HG03039 (cell line): ENCODE results near the gene SCRG1.

Experiments used
- ATAC-seq: cut with Tn5 transposase; IDR thresholded peaks from one replicate; pipeline ENCODE4 v1.9.1; 2021; ENCODE audit warnings: mild to moderate bottlenecking, moderate library complexity; ENCODE audit not compliant: unreplicated experiment

SCRG1 gene

GRCh38 chr4:173411106-173411693, 12.3 kb upstream of the SCRG1 start:
- no peak for ATAC-seq

- ATAC-seq, result no peak
Measured at GRCh38 chr4:173410079-173410478, 11.2 kb upstream of the SCRG1 start.

GRCh38 chr4:173405840-173406606, 7.1 kb upstream of the SCRG1 start:
- ATAC-seq, result peak; percentile 86

GRCh38 chr4:173404296-173404865, 5.5 kb upstream of the SCRG1 start:
- ATAC-seq, result no peak

- no peak for ATAC-seq
Measured at GRCh38 chr4:173403051-173403450, 4.1 kb upstream of the SCRG1 start.

GRCh38 chr4:173401063-173401462, 2.1 kb upstream of the SCRG1 start:
- no peak for ATAC-seq

DNA sequence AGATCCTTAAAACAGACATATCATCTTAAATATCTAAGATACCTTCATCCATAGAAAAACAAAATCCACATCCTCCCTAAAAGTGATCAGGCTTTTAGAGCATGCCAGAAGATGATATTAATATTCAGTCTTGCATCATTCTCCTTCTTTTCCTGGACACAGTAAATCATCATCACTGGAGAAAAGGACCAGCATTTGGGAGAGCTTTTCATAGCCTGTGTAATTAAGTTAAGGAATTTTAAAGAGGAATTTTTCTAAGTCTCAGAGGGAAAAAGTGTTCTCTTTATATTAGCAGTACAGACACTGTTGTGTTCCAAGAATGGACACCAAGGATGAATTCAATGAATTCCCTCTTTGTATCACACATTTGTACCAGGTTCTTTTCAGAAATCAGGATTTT, 696 bp downstream of the SCRG1 start:
- ATAC-seq, result no peak

- no peak for ATAC-seq
Measured at GRCh38 chr4:173397604-173398003, 1.3 kb downstream of the SCRG1 start.

GRCh38 chr4:173391701-173392100, 7.2 kb downstream of the SCRG1 start:
- no peak for ATAC-seq

DNA sequence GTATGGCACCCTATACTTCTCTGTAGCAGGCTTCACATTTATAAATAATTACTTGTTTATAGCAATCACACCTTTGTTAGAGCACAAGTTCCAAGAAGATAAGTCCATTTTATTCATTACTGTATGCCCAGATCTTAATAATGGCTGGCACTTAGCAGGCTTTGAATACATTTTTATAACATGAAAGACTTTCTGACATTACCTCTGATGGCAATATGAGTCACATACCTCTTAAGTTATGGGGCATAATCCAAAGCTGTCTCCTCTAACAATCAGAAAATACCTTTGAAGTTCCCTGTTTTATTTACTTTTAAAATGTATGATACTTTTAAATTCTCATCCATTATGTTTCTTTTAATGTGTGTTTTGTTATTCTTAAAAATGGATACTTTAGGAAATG, 12.2 kb downstream of the SCRG1 start:
- no peak for ATAC-seq

DNA sequence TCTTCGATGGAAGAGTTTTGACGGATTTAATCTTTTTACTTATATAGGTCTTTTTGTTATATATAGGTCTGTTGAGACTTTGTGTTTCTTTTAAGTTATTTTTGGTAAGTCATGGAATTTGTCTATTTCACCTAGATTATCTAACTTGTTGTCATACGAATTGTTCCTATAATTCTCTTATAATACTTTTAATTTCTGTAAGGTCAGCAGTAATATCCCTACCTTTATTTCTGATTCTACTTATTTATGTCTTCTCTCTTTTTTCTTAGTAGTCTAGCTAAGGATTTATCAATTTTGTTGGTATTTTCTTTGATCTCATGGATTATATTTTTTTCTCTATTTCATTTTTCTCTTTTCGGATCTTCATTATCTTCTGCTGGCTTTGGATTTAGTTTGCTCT, 16.6 kb downstream of the SCRG1 start:
- no peak for ATAC-seq

DNA sequence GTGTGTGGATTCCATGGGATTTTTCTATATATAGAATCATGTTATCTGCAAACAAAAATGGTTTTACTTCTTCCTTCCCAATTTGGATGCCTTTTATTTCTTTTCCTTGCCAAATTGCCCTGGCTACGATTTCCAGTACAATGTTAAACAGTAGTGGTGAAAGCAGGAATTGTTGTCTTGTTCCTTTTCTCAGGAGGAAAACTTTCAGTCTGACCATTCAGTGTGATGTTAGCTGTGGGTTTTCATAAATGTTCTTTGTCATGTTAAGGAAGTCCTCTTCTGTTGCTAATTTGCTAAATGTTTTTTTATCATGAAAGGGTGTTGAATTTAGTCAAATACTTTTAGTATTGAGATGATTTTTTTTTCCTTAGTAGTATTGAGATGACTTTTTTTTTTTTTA, 17.3 kb downstream of the SCRG1 start:
- no peak for ATAC-seq

DNA sequence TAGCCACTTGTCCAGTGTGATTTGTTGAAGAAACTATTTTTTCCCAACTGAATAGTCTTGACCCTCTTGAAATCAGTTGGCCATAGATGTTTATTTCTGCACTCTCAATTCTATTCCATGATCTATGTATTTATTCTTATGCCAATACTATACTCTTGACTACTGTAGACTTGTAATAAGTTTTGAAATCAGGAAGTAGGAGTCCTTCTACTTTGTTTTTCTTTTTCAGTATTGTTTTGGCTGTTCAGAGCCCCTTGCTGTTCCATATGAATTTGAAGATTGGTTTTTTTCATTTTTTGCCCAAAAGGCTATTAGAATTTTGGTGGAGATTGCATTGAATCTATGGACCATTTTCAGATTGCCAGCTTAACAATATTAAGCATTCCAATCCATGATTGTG, 17.9 kb downstream of the SCRG1 start:
- ATAC-seq, result no peak

GRCh38 chr4:173379929-173380328, 19.0 kb downstream of the SCRG1 start:
- ATAC-seq, result no peak

- ATAC-seq, result no peak
Measured at GRCh38 chr4:173374588-173374987, 24.3 kb downstream of the SCRG1 start.

- peak; percentile 22 for ATAC-seq
Measured at GRCh38 chr4:173371292-173372192, 27.4 kb downstream of the SCRG1 start.

DNA sequence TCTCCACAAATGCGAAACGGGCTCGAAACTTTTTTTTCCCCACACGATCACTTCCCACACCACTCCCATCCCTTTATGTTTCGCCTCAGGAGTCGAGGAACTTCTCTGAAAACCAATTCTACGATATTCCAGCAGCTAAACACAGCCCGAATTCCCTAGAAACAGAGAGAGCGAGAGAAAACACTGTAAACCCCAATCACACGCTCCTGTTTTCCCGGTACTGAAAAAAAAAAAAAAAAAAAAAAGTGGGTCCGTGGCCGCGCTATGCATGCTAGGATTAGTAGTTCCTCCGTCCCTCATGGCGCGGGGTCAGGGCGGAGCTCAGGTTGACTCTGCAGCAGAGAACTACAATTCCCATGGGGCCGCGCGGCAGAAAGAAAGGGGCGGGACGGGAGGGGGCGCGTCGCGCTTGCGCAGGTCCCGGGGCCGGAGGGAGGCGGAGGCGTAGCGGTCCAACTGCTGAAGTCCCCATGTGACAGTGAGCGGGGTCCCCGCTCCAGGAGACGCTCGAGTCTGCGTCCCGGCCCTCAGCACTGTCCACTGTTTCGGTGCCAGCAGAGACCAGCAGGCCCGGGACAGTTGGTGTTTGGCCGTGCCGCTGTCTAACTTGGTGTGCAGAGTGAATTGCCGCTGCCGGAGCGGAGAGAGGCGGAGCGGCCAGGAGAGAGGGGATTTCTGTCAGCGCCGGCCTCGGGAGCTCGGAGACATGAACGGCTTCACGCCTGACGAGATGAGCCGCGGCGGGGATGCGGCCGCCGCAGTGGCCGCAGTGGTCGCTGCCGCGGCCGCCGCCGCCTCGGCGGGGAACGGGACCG, 28.2 kb downstream of the SCRG1 start, which contains the start of gene SAP30:
Gene SAP30 (plus strand): TSS at position 478 of the 815 bp plus-strand sequence. CDS start 229 bp downstream, at position 707.
- ATAC-seq, result peak; percentile 73

DNA sequence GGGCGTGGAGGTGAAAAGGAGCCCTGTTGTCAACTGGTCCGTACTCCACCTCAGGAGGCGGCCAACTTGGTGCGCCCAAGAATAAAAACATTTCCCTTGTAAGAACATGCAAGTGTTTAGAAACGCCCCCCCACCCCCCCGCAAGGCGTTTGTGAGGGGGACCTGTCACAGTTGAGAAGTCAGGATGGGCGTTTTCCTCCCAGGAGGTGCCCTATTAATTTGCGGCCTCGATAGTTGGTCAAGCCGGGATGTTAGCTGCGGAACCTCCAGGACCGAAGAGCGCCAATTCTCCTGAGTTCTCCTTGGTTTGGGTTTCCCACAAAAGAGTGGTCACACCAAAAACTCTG, 28.8 kb downstream of the SCRG1 start:
- no peak for ATAC-seq

DNA sequence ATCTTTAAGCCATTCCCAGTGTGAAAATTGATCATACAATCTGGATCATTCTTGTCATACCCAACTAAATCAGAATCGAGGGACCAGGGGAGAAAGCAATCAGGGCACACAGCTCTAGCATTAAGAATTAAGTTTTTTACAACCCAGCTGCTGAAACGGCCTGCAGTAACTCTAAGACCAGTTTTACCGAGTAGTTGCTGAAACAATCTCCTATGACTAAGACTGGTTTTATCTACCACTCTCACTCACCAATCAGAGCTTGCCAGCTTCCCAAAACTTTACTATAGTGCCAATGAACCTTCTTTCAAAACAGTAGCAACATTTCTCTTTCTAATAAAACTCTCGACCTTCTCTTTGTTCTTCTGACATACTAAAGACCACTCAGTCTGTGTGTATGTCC, 31.0 kb downstream of the SCRG1 start:
- no peak for ATAC-seq

GRCh38 chr4:173367285-173367684, 31.6 kb downstream of the SCRG1 start:
- ATAC-seq, result no peak
